ENCODE data around the gene AOPEP.
"Not testable (repeated sequence)": the region's sequence is repeated elsewhere in the genome, so short reads cannot be mapped to it uniquely, and the experiment has no call there.

Gene AOPEP

GRCh38 chr9:94813379-94813778, 86.9 kb downstream of the AOPEP start:
- DNase-seq (ENCODE audit: low read depth in 2 of 3, low spot score in 2 of 3): no peak

- DNase-seq (ENCODE audit: low read depth in 2 of 3, low spot score in 2 of 3): no peak
Measured at GRCh38 chr9:94817291-94818177, 91.0 kb downstream of the AOPEP start.

DNA sequence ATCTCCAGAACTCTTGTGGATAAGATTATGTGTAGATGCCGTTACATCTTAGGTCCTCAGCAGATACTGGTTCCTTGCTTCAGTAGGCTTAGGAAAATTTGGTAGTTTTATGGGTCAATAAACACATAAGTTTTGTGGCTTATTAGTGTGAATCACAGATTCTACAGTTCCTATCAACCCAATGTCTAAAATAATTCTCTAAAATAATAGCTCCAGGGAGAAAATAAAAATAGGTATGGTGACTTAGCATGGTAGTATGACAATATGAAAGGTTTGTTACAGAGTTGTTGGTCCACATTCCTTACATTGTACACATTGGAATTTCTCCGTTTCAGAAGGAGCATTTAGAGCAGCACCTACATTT, 91.7 kb downstream of the AOPEP start:
- DNase-seq (ENCODE audit: low read depth in 2 of 3, low spot score in 2 of 3): no peak

GRCh38 chr9:94819161-94819687, 92.7 kb downstream of the AOPEP start:
- DNase-seq (ENCODE audit: low read depth in 2 of 3, low spot score in 2 of 3): no peak

GRCh38 chr9:94821098-94821887, 94.8 kb downstream of the AOPEP start:
- DNase-seq (ENCODE audit: low read depth in 2 of 3, low spot score in 2 of 3): no peak

DNA sequence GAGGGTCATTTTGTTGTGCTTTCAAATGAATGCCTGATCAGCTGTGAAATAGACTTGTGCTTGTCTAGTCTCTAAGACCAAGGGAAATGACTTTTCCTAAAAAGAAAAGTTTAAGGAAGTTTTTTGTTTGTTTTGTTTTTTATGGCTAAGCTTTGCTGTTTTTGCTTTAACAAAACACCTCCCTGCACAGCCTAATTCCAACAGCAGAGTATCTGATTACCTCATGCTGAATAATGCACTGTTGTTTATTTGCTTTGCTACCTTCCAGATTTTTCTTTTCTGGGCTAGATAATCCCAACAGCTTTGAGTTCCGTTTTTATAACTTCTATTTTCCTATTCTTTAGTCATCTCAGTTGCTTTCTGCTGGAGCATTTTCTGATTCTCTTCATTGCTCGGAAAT, 95.8 kb downstream of the AOPEP start:
- DNase-seq (ENCODE audit: low read depth in 2 of 3, low spot score in 2 of 3): no peak

- DNase-seq (ENCODE audit: low read depth in 2 of 3, low spot score in 2 of 3): no peak
Measured at GRCh38 chr9:94823710-94824109, 97.2 kb downstream of the AOPEP start.

- no peak for DNase-seq (ENCODE audit: low read depth in 2 of 3, low spot score in 2 of 3)
Measured at GRCh38 chr9:94824411-94824810, 97.9 kb downstream of the AOPEP start.

- DNase-seq (ENCODE audit: low read depth in 2 of 3, low spot score in 2 of 3): no peak
Measured at GRCh38 chr9:94824913-94825610, 98.6 kb downstream of the AOPEP start.

GRCh38 chr9:94825611-94825958, 99.1 kb downstream of the AOPEP start:
- DNase-seq (ENCODE audit: low read depth in 2 of 3, low spot score in 2 of 3): no peak

GRCh38 chr9:94826044-94826443, 99.5 kb downstream of the AOPEP start:
- no peak for DNase-seq (ENCODE audit: low read depth in 2 of 3, low spot score in 2 of 3)

DNA sequence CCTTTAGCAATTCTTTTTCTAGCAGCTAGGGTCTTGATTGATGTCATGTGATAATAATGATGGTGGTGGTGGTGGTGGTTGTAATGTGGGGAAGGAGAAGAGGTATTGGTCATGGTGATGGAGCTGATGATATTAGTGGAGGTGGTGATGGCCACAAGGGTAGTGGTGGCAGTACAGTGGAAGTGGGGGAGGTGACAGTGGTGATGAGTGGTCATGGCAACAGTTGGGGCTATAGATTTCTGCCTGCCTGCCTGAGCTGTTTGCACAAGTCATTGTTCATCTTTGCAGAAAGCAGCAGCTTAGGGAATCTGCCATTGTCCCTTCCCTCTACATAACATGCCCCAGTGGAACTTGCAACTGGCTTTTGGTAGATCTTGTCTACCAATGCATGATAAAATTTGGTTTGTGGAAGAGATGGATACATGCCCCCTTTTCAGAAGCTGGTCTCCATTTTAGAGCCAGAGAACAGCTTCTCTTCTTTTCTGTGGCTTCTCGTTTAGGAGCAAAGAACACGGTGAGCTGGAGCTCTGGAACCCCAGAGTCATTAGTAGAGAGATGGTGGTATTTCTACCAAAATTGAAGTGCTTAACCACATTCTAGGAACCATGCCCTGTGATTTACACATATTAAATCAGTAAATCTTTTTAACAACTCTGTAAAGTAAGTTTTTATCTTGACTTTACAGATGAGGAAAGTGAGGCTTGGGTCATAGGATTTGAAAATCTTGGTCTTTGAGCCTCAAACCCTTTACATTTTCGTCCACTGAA, 100.3 kb downstream of the AOPEP start:
- DNase-seq (ENCODE audit: low read depth in 2 of 3, low spot score in 2 of 3): no peak

DNA sequence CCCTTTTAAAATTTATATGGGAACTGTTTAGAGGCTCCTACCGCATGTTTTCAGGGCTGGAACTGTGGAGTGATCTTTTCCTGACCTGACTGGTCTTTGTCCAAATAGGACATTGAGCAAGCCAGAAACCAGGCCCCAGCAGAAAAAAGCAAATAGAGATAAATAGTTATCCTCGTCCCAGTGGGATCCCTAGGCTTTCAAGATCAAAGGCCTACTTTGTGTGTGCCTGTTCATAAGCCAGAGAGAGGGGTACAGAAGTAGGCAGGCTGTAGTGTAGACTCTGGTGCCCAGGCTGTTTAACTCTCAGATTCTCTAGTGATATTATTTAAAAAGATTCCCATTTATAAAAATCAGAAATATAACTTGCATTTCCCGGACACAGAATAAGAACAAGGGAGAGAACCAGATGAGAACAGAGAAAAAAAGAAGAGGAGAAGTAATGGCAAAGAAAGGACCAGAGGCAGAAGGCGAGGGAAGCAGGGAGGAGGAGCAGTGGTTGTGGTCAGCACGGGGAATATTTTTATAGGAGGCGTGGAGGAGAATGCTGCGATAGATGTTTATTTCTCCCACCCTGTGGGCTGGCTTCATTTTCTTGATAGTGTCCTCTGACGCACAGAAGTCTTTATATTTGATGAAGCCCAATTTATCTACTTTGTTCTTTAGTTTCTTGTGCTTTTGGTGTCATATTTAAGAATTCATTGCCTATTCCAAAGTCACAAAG, 101.2 kb downstream of the AOPEP start:
- DNase-seq (ENCODE audit: low read depth in 2 of 3, low spot score in 2 of 3): no peak

- DNase-seq (ENCODE audit: low read depth in 2 of 3, low spot score in 2 of 3): no peak
Measured at GRCh38 chr9:94829380-94830070, 103.0 kb downstream of the AOPEP start.

GRCh38 chr9:94830071-94830604, 103.6 kb downstream of the AOPEP start:
- not testable (repeated sequence) for DNase-seq (ENCODE audit: low read depth in 2 of 3, low spot score in 2 of 3)

GRCh38 chr9:94833802-94834201, 107.3 kb downstream of the AOPEP start:
- DNase-seq (ENCODE audit: low read depth in 2 of 3, low spot score in 2 of 3): no peak

- no peak for DNase-seq (ENCODE audit: low read depth in 2 of 3, low spot score in 2 of 3)
Measured at GRCh38 chr9:94837404-94837803, 110.9 kb downstream of the AOPEP start.

GRCh38 chr9:94839398-94839797, 112.9 kb downstream of the AOPEP start:
- DNase-seq (ENCODE audit: low read depth in 2 of 3, low spot score in 2 of 3): no peak

GRCh38 chr9:94840738-94841137, 114.2 kb downstream of the AOPEP start:
- DNase-seq (ENCODE audit: low read depth in 2 of 3, low spot score in 2 of 3): no peak
